T47D (cell line): ENCODE measurements around the gene GSPT1.
A peak's percentile ranks its signal among the peaks of the same experiment; 100 is the strongest.
"Not testable (repeated sequence)": the region's sequence is repeated elsewhere in the genome, so short reads cannot be mapped to it uniquely, and the experiment has no call there.

Source experiments
- DNase-seq, 2 experiments: peaks; one replicate each; pipeline versions ENCODE4 v3.0.0 to v3.0.0-alpha.2; 2011 to 2012; ENCODE audit warnings: low read depth in 1 of 2, low spot score in 1 of 2
- JUND ChIP-seq: IDR thresholded peaks from 2 replicates; pipeline ENCODE4 v1.6.1; 2012; ENCODE audit warnings: low read depth
- in situ Hi-C: cut with HindIII; loops from 2 replicates; pipeline ENCODE4 v1.10.0; 2016; ENCODE audit warnings: low sequenced_read_pairs, low pct_unique_long_range_greater_than_20kb

Gene GSPT1

GRCh38 chr16:11946433-11946832 is 30.7 kb upstream of the GSPT1 start:
- in situ Hi-C loops = no loop called here
- no peak for DNase-seq
- no peak for TF ChIP-seq JUND

DNA sequence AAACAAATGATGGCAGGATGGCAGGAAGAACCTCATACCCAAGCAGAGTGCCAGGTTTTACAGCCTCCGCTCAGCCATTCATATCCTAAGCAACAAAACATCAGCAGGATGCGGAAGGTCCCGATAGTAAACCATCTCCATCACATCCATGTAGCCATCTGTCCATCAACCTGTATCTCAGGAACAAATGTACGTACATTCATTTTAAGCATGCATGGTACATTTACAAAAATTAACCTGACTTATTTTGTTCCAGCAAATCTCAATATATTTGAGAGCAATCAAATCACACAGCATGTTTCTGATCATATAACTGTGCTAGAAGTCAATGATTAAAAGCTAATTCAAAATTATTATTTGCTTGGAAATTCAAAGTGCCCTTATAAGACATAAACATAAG is 26.2 kb upstream of the GSPT1 start, which contains the start of gene NPIPB2:
NPIPB2 (minus strand) TSS at position 101 of the 400 bp plus-strand sequence; CDS start at position 101, 0 bp downstream.
- DNase-seq, in situ Hi-C loops: not testable (repeated sequence)

GRCh38 chr16:11927350-11927749 is 11.6 kb upstream of the GSPT1 start:
- DNase-seq, in situ Hi-C loops: not testable (repeated sequence)

- in situ Hi-C loops, DNase-seq: not testable (repeated sequence)
Observed at GRCh38 chr16:11924046-11924445, 8.3 kb upstream of the GSPT1 start.

DNA sequence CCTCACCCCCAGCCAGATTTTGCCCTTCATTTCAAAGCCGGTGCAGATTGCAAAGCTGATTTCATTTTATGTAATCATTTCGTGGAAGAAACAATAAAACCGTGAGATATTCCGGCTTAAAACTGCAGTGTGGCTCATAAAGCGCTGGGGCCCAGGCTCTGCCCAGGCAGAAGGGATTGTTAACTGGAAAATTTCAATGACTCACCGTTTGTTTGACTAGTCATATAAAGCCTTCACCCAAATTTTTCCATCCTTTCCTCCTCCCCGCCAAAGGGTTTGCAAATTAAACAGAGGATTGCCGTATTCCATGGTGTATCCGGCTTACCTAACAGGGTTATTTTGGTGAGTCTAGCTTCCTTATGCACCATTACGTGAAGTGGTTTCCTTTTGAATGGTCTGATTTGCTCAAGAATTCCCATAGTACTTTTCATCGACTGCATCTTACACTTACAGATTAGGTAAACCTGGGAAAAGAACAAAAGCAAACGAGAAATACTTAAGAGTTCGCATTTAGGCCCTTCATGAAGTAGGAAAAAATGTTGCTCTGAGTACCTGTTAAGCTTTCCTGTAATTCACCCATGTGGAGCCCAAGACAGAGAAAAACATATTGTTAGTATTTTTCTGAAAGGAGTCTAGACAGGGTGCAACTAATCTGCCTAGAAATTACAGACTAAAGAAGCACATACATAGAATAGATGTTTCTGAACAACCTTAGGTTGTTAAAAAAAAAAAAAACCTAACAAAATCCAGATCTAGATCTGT is 949 bp upstream of the GSPT1 start:
- peak; percentile 77 to 96 for DNase-seq
- in situ Hi-C loops = no loop called here
- peak; percentile 73 for TF ChIP-seq JUND

DNA sequence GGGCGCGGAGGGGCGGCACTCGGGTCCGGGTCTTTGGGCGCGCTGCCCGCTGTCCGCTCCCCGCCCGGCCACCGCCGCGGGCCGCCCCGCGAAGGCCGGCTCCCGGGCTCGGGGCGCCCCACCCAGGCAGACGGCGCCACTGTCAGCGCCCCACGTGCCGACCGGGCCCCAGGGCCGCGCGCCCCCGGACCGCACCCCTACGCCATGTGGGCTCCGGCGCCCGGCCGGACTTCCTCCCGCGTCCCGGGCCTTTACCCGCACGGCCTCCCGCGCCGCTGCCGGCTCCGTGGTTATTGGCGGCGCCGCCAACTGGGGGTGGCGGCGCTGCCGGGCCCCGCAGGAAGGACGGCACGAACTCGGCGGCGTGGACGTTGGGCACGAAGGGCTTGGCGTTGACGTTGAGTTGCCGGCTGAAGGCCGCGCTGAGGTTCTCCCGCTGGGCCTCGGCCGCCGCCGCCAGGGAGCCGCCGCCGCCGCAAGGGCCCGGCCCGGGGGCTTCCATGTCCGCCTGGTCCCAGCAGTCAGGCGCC is 577 bp downstream of the GSPT1 start:
- no peak for TF ChIP-seq JUND
- DNase-seq = peak in 1 of 2 experiments; percentile 38
- in situ Hi-C loops = no loop called here

DNA sequence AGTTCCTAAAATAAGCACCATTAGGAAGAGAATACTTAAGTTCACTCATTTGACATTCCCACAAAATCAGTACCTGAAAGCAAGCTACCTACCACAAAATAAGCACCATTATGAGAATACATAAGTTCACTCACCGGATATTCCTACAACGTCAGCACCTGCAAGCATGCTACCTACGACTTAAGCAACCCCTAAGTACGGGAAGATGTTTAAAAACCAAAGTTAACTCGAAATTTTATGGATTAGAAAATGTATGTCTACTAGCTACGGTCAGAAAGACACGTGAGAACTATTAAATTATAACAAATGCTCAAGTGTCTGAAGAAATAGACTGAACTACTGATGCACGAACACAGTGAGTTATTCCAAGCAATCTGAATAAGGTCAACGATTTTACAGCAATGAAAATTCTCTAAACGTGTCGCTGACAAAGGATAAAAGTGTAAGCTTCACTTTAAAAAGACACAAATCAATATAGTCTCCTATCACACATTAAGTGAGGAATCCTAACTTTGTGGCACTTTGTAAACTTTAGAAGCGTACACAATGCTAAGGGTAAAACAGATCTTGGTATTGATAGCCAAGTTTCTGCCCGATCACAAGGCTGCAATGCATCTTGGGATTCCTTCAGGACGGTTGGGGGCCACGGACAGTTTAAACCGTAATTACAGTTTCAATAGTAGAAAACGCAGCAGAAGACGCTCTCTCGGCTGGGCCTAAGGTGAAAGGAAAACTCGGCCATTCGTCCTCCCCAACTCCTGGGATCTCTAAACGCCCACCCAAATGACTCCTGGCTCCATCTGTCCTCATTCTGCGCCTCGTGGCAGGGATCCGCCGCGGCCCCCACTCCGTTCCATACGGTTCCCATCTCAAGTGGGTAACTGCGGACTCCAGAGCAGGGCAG is 1.3 kb downstream of the GSPT1 start:
- in situ Hi-C loops = no loop called here
- DNase-seq = peak in 1 of 2 experiments; percentile 48
- no peak for TF ChIP-seq JUND

DNA sequence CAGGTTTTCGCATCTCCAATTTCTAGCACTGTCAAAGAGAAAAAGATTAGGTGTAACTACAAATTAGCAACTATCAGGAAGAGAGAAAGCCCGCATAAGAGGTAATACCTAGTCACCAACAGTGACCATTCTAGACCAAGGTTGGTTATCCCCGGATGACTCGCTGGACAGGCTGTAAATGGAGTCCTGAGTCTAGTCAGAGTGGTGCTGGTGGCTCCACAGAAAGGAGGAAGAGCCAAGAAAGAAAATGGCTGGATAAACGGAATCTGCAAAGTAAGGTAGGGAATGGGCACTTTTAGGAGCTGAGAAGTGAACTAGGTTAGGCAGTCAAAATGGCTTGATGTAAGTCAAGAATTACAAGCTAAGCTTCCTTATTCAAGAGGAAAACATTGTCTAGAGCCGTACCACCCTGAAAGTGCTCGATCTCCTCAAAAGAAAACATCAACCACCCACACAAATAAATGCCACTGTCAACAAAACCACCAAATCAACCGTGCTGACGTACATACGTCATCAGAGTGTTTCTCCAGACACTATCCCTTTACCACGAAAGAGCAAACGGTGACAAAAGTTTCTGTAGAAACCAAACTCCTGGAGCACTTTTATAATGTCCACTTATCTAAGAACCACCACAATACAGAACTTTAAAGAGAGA is 2.2 kb downstream of the GSPT1 start:
- in situ Hi-C loops = no loop called here
- no peak for DNase-seq
- TF ChIP-seq JUND = no peak

DNA sequence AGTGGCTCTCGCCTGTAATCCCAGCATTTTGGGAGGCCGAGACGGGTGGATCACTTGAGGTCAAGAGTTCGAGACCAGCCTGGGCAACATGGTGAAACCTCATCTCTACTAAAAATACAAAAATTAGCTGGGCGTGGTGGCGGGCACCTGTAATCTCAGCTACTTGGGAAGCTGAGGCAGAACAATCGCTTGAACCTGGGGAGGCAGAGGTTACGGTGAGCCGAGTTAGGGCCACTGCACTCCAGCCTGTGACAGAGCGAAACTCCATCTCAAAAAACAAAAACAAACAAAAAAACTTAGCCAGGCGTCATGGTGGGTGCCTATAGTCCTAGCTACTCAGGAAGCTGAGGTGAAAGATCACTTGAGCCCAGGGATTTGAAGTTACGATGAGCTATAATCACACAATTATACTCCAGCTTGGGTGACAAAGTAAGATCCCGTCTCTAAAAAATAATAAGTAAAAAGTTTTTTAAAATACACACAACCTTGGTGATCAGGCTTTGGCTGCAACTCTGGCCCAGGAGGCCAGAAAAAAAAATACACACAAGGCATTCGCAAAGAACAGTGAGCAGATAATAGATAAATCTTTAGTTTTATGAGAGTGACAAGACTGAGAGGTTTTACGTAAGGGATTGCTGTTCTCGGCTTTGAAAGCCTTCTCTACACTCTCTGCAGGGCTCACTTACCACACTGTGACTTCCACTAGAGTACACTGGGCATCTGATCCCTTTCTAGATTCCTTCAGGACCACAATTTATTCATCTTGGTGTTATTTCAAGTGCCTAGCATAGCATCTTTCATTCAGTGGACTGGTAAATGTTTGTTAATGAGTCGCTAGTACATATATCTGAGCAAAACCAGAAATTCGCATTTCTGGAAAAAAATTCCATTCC is 5.9 kb downstream of the GSPT1 start:
- no peak for DNase-seq
- in situ Hi-C loops = no loop called here
- no peak for TF ChIP-seq JUND

DNA sequence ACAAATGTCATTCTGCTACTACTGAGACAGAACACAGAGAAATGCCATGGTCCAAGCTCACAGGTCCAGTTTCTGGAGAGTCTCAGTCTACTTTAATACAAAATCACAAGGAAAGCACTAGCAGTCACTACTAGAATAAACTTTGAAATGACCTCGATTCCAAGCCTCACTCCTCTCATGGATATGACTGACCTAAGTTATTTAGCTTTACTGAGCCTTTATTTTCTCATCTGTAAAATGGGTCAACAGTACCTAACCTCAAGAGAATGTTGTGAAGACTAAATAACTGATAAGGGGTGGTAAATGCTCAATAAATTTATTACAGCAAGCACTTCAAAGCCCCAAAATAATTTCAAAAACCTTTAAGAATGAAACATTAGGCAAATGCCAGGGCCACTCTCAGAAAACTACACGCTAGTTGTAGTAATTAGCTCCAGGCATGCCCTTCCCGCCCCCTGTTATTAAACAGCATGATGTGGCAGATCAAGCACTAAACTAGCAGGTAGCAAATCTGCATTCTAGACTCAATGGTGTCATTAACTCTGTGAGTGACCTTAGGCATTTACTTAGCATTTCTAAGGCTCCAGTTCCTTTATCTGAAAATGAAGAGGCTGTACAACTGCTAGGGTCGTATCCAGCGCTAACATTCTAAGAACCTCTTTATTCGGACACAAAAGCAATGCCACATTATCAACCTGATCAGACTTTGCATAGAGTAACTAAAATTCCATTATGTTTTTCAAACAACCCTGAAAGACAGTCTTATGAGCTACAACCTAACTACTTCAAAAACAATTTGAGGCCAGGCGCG is 8.4 kb downstream of the GSPT1 start:
- TF ChIP-seq JUND = no peak
- in situ Hi-C loops = no loop called here
- DNase-seq = no peak

GRCh38 chr16:11903906-11904305 is 11.8 kb downstream of the GSPT1 start:
- no peak for DNase-seq
- TF ChIP-seq JUND = no peak
- in situ Hi-C loops = no loop called here
